ENCODE data around the gene TWF2. TPM values are rescaled to one million over a fixed set of nuclear protein-coding genes. Genes with fewer than 3 reads are reported as not detected.

The TWF2 gene
- total RNA-seq, 1 donor from 2014 or later = 144 TPM

DNA sequence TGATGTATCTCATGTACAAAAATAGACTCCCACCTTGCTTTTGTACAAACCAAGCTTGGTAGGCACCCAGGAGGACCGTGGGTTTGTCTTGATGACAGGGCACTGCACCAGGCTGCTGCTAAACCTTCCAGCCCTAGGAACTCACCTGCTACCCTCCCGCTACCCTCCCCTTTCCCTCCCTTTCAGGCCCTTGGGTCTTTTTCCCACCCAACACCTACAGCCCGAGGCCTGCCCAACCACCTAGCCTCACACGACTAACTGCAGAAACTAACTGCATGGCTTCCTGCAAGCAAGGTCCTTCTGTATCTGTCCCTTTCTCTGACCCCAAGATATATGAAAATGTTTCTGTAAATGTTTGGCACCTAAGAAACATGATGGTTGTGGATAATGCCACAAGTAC is 17.7 kb upstream of the TWF2 start:
- no peak for DNase-seq

GRCh38 chr3:52256159-52256558 is 17.2 kb upstream of the TWF2 start:
- DNase-seq = no peak

DNA sequence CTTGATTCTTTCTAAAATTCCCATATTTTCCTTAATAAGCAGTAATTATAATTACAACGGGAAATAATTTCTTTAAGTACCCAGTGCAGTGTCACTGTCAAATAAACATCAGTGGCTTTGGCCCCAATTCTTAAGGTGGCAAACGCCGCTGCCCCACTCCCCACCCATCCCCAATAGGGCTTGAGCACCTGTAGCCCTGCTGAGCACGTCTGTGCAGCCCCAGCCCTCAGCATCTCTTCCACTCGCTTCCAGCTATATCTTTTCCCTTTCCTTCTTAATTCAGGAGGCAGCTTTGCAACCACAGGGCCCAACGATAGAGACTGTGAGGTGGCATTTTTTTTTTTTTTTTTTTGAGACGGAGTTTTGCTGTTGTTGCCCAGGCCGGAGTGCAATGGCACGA is 15.7 kb upstream of the TWF2 start:
- DNase-seq = no peak

DNA sequence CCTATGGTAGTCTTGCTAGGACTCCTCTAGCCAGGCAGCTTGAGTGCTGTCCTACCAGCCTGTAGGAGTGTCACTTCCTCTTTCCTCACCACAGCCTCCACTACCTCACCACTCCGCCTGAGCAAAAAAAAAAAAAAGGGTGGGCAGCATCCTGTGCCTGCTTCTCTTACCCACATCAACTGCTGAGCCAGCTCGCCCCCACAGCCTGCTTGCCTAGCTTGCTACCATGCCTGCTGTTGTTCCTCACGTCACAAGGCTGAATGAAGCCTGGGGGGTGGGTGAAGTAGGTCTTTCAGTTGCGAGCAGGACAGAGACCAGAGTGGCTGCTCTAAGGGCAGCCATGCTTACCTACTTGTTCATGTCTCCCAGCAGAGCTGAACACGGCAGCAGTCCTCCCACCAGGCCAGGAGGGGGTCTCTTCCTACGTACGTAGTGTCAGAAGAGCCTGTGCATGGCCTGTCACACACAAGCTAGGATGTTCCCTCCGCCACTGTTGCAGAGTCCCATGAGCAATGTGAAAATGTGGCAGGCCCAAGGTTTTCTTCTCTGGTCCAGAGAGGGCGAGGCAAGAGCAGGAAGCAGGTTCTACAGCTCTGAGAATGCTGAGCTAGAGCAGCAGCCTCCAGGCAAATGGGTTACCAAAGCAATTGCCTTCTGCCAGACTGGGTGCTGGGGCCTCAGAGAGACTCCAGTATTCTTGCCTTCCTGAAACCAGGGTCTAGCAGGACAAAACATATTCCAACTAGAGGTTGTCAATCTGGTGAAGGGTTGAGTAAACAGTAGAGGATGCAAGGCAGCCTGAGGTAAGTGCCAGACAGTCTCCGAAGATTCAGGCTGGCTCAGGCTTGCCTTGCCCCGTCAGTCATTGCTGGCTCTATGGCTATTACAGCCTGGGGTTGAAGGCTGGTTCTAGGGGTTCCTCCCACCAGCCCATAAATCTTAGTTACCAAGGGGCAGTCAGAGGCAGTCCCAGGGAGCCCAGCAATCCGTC is 14.7 kb upstream of the TWF2 start:
- DNase-seq = peak; percentile 68

GRCh38 chr3:52250122-52250521 is 11.2 kb upstream of the TWF2 start:
- DNase-seq = no peak

- no peak for DNase-seq
Measured at GRCh38 chr3:52249683-52250082, 10.7 kb upstream of the TWF2 start.

GRCh38 chr3:52248816-52249547 is 10.0 kb upstream of the TWF2 start:
- DNase-seq = peak; percentile 75

GRCh38 chr3:52248165-52248541 is 9.2 kb upstream of the TWF2 start:
- no peak for DNase-seq

DNA sequence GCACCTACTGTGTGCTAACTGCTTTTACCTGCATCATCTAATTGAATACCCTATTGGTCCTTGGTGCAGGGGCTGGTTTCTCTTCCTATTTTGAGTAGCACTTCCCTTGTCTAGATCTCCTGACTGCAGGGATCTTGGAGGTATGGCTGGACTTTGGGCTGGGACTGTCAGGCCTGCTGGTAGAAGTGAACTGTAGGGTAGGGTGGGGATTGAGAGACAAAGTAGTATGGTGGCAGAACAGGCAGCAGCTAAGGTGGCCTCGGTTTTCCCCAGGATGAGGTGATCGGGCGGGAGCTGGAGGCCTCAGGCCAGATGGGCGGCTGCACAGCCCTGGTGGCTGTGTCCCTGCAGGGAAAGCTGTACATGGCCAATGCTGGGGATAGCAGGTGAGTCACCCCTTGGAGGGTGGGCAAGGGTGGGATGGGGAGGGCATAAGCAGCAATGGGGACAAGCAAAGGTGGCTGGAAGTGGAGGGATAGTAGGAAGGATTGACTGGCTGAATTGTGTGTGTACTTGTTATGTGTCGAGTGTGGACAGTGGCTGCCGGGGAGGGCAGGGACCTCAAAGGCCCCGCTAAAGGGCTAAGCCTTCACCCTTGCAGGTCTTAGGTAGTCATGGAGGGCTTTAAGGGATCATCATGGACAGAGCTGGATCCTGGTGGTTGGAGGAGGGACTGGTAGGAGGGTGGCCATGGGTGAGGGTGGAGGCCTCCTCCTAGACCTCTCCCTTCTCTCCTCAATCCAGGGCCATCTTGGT is 8.6 kb upstream of the TWF2 start:
- no peak for DNase-seq

GRCh38 chr3:52246728-52247408 is 7.9 kb upstream of the TWF2 start:
- DNase-seq = peak; percentile 30

GRCh38 chr3:52246264-52246620 is 7.3 kb upstream of the TWF2 start:
- DNase-seq = no peak

DNA sequence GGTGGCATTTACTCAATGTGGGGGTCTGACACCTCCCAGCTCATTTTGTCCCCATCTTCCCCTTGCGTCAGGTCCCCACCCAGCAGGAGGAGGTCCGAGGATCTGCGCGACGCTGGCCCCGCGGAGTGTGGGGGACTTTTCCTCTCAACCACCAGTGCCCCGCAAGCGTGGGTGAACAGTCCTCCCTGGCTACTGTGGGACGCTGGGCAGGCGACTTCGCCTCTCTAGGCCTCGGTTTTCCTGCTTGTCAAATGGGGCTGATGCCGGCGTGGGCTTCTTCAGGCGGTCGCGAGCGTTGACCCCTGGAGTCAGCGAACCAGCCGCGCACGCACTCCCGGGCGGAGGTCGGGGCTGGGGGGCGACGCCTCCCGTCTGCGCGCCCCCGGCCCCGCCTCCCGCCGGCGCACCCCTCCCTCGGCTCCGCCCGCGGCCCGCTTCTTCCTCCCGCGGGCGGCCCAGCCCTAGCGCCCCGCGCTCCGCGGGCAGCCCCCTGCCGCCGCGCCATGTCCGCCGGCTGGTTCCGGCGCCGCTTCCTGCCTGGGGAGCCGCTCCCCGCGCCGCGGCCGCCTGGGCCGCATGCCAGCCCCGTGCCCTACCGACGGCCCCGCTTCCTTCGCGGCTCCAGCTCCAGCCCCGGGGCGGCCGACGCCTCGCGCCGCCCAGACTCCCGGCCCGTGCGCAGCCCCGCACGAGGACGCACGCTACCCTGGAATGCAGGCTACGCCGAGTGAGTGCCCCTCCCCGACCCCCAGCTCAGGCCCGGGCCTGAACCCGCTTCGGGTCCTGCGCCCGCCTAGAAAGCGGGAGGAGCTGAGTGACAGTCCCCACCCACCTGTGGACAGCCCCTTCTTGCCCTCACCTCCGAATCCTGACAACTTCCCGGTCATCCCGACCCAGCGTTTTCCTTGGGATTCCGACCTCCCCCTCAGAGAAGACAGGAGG is 6.6 kb upstream of the TWF2 start, which contains the start of gene PPM1M:
Gene PPM1M, plus strand, starts transcription at position 438 of the 942 bp plus-strand sequence. Its CDS starts 66 bp downstream, at position 504.
- peak; percentile 64 for DNase-seq

DNA sequence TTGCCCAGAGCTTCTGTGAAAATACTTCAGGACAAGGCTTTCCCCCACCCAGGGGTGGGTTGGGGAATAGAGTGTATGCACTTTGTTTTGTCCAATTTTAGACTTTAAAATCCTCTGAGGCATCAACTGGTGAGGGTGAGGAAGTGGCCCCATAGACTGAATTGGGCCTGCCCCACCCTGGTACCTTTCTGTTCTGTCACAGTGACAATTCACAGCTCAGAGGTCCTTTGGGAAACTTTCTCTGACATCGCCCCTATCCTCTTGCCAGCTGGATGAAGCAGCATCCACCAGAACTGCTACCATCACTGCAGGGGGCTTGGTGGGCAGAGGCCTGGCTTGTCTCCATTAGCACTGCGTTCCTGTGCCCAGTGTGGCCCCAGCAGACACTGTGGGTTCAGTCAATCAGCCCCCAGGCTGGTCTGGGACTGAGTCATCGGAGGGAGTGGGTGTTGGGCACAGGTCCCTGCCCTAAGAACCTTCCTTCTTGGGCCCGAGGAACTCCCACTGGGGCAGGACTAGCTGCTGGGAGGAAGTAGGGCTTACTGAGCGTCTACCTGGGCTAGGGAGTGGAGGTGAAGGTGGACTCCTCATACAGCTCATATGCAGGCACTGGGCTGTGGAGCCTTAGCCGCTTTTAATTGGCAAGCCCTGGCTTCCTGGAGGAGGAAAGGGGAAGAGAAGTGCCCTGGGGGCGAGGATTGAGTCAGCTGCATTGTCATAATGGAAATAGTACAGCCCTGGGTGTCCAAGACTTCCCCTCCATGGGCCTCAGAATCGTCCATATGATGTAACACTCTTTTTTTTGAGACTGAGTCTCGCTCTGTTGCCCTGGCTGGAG is 5.1 kb upstream of the TWF2 start:
- peak; percentile 67 for DNase-seq

DNA sequence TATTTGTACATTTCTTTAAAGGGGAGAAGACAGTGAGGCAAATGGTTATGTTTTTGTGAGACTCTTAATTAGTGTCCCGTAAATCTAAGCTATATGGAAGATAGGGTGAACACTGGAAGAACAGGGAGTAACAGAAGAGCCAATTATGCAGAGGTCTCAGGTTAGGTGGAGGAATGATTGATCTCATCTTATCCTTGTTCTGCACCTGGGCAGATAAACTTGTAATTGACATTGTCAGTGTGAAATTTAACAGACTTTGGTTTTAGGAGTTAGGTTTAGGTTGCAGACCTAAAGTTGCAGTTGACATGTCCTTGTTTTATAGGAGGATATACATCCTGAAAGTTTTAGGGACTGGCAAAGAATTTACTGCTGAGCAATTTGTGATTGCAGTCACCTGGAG is 3.1 kb upstream of the TWF2 start:
- DNase-seq = no peak

DNA sequence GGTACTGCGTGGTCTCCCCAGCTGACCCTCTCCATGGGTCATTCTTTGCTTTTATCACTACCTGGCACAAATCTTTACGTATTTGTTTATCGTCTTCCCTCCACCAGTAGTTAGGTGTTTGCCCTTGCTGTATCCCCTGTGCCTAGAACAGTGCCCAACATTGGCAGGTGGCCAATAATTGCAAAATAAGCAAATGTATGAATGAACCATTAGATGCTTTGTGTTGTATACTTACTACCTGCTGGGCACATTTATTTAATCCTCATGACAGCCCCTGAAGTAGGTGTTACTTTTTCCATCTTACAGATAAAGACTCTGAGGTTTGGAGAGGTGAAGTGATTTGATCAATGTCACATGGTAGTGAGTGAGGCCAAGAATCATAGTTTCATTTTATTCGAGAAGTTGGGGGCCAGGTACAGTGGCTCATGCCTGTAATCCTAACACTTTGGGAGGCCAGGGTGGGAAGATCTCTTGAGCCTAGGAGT is 2.0 kb upstream of the TWF2 start:
- no peak for DNase-seq

DNA sequence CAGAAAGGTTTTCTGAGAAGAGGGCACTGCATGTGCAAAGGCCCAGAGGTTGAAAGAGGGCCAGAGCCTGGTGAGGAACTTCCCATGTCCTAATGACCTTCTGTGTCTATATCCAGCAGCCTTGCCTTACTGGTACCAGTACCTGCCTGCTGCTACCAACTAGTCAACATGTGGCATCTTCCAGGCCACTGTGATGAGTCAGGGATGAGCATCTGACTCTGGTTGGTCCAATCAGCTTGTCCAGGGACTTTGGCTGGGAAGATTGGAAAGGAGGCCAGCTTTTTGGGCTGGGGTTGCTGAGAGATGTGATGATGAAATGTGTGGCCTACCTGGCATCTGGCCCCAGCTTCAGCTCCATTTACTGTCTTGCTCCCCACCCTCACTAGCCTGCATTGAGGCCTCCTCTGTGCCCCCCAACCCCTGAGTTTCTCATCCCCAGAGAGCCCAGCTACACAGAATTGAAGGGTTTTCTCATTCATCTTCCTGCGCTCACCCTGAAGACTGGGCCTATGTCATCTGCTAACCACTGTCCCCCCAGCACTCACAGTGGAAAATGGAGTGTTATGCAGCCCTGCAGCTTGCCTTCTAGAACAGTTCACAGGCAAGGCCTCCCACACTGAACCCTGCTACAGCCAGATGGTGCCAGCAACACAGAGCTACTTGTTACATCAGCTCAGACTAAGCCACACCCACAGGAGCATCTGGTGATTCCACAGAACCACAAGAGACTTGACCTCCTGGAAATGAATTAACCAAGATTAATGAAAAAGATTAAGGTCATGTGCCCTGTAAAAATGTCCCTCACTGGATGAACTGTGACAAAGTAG is 1.3 kb upstream of the TWF2 start:
- peak; percentile 61 for DNase-seq

DNA sequence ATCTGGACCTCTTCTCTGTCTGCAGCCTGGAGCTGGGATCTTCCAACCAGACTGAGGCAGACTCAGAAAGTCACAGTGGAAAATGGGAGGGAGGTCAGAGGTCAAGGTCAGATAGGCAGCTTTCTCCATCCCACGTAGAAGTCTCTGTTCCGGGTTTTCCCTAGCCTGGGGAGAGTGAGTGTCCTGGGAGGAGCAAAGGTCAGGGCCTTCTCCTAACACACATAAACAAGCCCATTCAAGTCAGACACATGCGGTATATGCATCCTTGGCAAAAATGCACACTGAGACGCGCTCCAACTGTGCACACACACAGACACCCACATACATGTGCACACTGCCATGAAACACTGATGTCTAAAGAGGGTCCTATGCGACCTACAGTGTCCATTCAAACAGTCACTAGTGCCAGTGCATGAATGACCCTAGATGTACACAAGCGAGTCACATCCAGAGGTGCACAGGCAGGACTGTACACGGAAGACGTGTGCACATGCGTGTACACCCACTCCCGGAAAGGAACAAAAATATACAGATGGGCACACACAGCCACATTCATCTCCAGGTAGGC is 681 bp downstream of the TWF2 start:
- DNase-seq = peak; percentile 31

DNA sequence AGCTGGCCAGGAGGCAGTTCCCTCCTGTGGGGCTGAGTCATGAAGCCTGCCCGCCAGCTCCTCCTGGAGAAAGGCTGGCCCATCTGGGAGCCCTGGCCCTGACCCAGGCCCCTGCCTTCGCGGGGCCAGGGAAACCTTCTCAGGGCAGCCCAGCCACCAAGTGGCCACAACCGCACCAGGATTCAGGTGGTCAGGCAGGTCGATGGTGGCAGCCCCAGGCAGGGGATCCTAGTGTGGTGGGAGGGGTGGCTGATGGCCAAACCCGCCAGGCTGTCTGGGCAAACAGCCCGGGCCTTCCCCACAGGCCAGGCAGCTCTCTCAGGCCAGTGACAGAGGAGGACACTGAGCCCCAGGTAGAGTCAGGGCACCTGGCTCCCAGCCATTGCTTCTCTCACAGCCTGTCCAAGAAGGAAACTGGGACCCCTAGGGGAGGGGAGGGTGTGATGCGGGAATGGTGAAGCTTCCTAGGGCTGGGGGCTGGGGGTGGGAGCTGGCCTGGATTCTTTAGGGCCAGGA is 1.2 kb downstream of the TWF2 start:
- DNase-seq = peak; percentile 79

Measured in dermis blood vessel endothelial cell (primary cell).